PC-9 (cell line): Measurements from ENCODE around the gene RAB7A.

Experiments used
- EZH2 ChIP-seq: fragments of 200-600 bp; sonication (generic); IDR thresholded peaks from 2 replicates; pipeline ENCODE4 v1.8.0; 2017; ENCODE audit warnings: antibody characterized with exemption, low read depth
- TF ChIP-seq, protein P1 (sequence below): fragments of 200-600 bp; sonication (generic); conservative IDR thresholded peaks from 2 replicates; pipeline ENCODE4 v1.6.1; 2017; ENCODE audit warnings: mixed run types, antibody characterized with exemption, mild to moderate bottlenecking, moderate library complexity

DNA sequence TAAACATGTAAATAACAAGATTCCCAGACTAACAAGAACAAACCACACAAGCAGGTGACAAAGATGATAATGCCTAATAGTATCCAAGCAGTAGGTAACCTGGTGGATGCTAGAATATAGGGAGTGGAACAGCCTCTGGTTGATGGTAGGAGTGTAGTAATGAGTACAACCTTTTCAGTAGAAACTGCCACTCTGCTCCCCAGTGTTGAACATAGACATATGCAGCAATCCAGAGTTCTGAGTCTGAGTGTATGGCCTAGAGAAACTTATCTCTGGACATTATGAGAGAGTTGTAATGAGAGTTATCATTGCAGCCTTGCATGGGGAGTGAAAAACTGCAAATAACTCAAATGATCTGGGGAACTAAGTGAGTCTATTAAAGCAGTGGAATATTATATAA is 77.3 kb downstream of the RAB7A start:
- TF ChIP-seq EZH2 = no peak
- TF ChIP-seq, protein P1, sequence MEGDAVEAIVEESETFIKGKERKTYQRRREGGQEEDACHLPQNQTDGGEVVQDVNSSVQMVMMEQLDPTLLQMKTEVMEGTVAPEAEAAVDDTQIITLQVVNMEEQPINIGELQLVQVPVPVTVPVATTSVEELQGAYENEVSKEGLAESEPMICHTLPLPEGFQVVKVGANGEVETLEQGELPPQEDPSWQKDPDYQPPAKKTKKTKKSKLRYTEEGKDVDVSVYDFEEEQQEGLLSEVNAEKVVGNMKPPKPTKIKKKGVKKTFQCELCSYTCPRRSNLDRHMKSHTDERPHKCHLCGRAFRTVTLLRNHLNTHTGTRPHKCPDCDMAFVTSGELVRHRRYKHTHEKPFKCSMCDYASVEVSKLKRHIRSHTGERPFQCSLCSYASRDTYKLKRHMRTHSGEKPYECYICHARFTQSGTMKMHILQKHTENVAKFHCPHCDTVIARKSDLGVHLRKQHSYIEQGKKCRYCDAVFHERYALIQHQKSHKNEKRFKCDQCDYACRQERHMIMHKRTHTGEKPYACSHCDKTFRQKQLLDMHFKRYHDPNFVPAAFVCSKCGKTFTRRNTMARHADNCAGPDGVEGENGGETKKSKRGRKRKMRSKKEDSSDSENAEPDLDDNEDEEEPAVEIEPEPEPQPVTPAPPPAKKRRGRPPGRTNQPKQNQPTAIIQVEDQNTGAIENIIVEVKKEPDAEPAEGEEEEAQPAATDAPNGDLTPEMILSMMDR = no peak
